Measurements from ENCODE around the gene DNPH1. TPM values are rescaled to one million over a fixed set of nuclear protein-coding genes. Genes with fewer than 3 reads are reported as not detected.
A peak's percentile ranks its signal among the peaks of the same experiment; 100 is the strongest.

Gene DNPH1
- 100 to 1,000 TPM in 1 of 4 donors, 10 to 100 TPM in 3; 57.7 to 101 (median 81.5) TPM for total RNA-seq

- TF ChIP-seq POLR2A (IDR thresholded peaks at IDR 0.05) (peak in 1 of 4 donors; percentile 31), CTCF (IDR thresholded peaks at IDR 0.05) (peak; percentile 87 to 97 (median 93))
- no peaks in the 10 kb centered on the region for H3K9me3 ChIP-seq
- H3K27me3 ChIP-seq, result no peaks in the 10 kb centered on the region
- H3K4me3 ChIP-seq, result peak within 1 kb of the TSS; percentile 57 to 88 (median 66)
- H3K36me3 ChIP-seq, result peaks cover 0 to 7% (median 0%) of the 10 kb centered on the region in 3 donors
- WGBS, 2 donors, result 14 to 21% methylated on average over 11 of the region's 82 CpGs
- DNase-seq, result no peak
- intact Hi-C loops (cut with DNase I), result no loop called here
- H3K4me1 ChIP-seq, result peaks cover 5 to 42% (median 7%) of the 10 kb centered on the region in 3 donors
- H3K27ac ChIP-seq, result peak within 1 kb of the TSS; percentile 66 to 81 (median 79)
Observed at GRCh38 chr6:43228951-43229802, at the start of gene DNPH1. DNPH1 (minus strand) TSS chr6:43229481; CDS start chr6:43229456, 25 bp downstream.

GRCh38 chr6:43278524-43279078 lies 49.3 kb upstream of the DNPH1 start:
- no peak overlapping the region for H3K4me3 ChIP-seq
- H3K36me3 ChIP-seq, result no peaks in the 10 kb centered on the region
- peaks cover 0 to 72% (median 4%) of the 10 kb centered on the region in 4 donors for H3K27me3 ChIP-seq
- 64 to 65% methylated on average over 3 to 4 of the region's 4 CpGs for WGBS, 2 donors
- peak overlapping the region in 3 of 4 donors; percentile 16 to 55 (median 40) for H3K27ac ChIP-seq
- H3K4me1 ChIP-seq, result peaks cover 6 to 33% (median 13%) of the 10 kb centered on the region in 3 donors
- no peak for DNase-seq
- intact Hi-C loops (cut with DNase I), result no loop called here
- TF ChIP-seq CTCF (IDR thresholded peaks at IDR 0.05), result no peak
- TF ChIP-seq POLR2A (IDR thresholded peaks at IDR 0.05), result no peak
- no peaks in the 10 kb centered on the region for H3K9me3 ChIP-seq

GRCh38 chr6:43277643-43278523 lies 48.6 kb upstream of the DNPH1 start:
- Histone ChIP-seq H3K27ac (peak overlapping the region in 3 of 4 donors; percentile 16 to 55 (median 40)), H3K4me3 (no peak overlapping the region), H3K9me3 (no peaks in the 10 kb centered on the region), H3K27me3 (peaks cover 0 to 72% (median 4%) of the 10 kb centered on the region in 4 donors), H3K36me3 (no peaks in the 10 kb centered on the region), H3K4me1 (peaks cover 6 to 31% (median 13%) of the 10 kb centered on the region in 3 donors)
- intact Hi-C loops (cut with DNase I), result no loop called here
- no peak for TF ChIP-seq CTCF (IDR thresholded peaks at IDR 0.05)
- no peak for TF ChIP-seq POLR2A (IDR thresholded peaks at IDR 0.05)
- DNase-seq, result no peak
- WGBS, 2 donors, result 67 to 70% methylated on average over 5 to 8 of the region's 13 CpGs

GRCh38 chr6:43277306-43277642 lies 48.0 kb upstream of the DNPH1 start:
- no peak for DNase-seq
- intact Hi-C loops (cut with DNase I), result no loop called here
- Histone ChIP-seq H3K27ac (peak overlapping the region in 2 of 4 donors; percentile 9 to 55), H3K4me3 (no peak overlapping the region), H3K36me3 (no peaks in the 10 kb centered on the region), H3K4me1 (peaks cover 6 to 31% (median 13%) of the 10 kb centered on the region in 3 donors), H3K27me3 (peaks cover 0 to 69% (median 4%) of the 10 kb centered on the region in 4 donors), H3K9me3 (no peaks in the 10 kb centered on the region)
- no peak for TF ChIP-seq POLR2A (IDR thresholded peaks at IDR 0.05)
- no peak for TF ChIP-seq CTCF (IDR thresholded peaks at IDR 0.05)
- 82% methylated on average over 4 to 6 of the region's 6 CpGs for WGBS, 2 donors

Data from esophagus squamous epithelium (tissue), 5 donors.